H9 (cell line): ENCODE measurements around the gene HAGH. TPM values are rescaled to one million over a fixed set of nuclear protein-coding genes. Genes with fewer than 3 reads are reported as not detected.

Experiments used
- DNase-seq: peaks from one replicate; pipeline ENCODE4 v3.0.0-alpha.2; 2017
- H2AFZ ChIP-seq: one replicate; pipeline ENCODE4 v1.6.1; 2013; ENCODE audit warnings: mild to moderate bottlenecking, low read length, control low read depth, moderate library complexity
- H2AK5ac ChIP-seq: 2 replicates; pipeline ENCODE4 v1.6.1; 2013; ENCODE audit warnings: low read length, control low read depth, mixed read lengths; ENCODE audit not compliant: insufficient read length
- H2BK120ac ChIP-seq: one replicate; pipeline ENCODE4 v1.6.1; 2013; ENCODE audit warnings: low read depth, mild to moderate bottlenecking, low read length, control low read depth, inconsistent platforms; ENCODE audit not compliant: poor library complexity, severe bottlenecking
- H2BK12ac ChIP-seq: 2 replicates; pipeline ENCODE4 v1.6.1; 2013; ENCODE audit warnings: low read length, control low read depth, mixed read lengths, low read depth; ENCODE audit not compliant: insufficient read length
- H2BK15ac ChIP-seq: 2 replicates; pipeline ENCODE4 v1.6.1; 2013; ENCODE audit warnings: low read depth, low read length, control low read depth
- H2BK20ac ChIP-seq: one replicate; pipeline ENCODE4 v1.6.1; 2013; ENCODE audit warnings: low read depth, mild to moderate bottlenecking, low read length, control low read depth, inconsistent platforms; ENCODE audit not compliant: poor library complexity, severe bottlenecking
- H2BK5ac ChIP-seq: 2 replicates; pipeline ENCODE4 v1.6.1; 2013; ENCODE audit warnings: low read length, control low read depth, mixed read lengths; ENCODE audit not compliant: insufficient read length
- H3K14ac ChIP-seq: 2 replicates; pipeline ENCODE4 v1.6.1; 2013; ENCODE audit warnings: low read length, control low read depth; ENCODE audit not compliant: insufficient read depth
- H3K18ac ChIP-seq: 2 replicates; pipeline ENCODE4 v1.6.1; 2013; ENCODE audit warnings: low read depth, mild to moderate bottlenecking, mixed read lengths, low read length, control low read depth; ENCODE audit not compliant: insufficient read length
- H3K23ac ChIP-seq: 2 replicates; pipeline ENCODE4 v1.6.1; 2013; ENCODE audit warnings: low read length, control low read depth, mixed read lengths, low read depth; ENCODE audit not compliant: insufficient read length
- H3K23me2 ChIP-seq: 2 replicates; pipeline ENCODE4 v1.6.1; 2013; ENCODE audit warnings: low read depth, mild to moderate bottlenecking, mixed read lengths, low read length, control low read depth; ENCODE audit not compliant: insufficient read length, poor library complexity, severe bottlenecking
- H3K27ac ChIP-seq: 2 replicates; pipeline ENCODE4 v1.5.1; 2013; ENCODE audit warnings: low read length, control low read depth, mixed read lengths, low read depth; ENCODE audit not compliant: insufficient read length
- H3K27me3 ChIP-seq: 2 replicates; pipeline ENCODE4 v1.6.1; 2013; ENCODE audit warnings: low read length, control low read depth, inconsistent platforms; ENCODE audit not compliant: insufficient read depth
- H3K4ac ChIP-seq: 2 replicates; pipeline ENCODE4 v1.6.1; 2013; ENCODE audit warnings: low read depth, mild to moderate bottlenecking, control low read depth, inconsistent platforms, low read length, moderate library complexity
- H3K4me1 ChIP-seq: 2 replicates; pipeline ENCODE4 v1.6.1; 2013; ENCODE audit warnings: low read length, control low read depth, inconsistent platforms; ENCODE audit not compliant: insufficient read depth
- H3K4me2 ChIP-seq: 2 replicates; pipeline ENCODE4 v1.6.1; 2013; ENCODE audit warnings: low read length, control low read depth, mixed read lengths; ENCODE audit not compliant: insufficient read length, insufficient read depth
- H3K56ac ChIP-seq: 2 replicates; pipeline ENCODE4 v1.6.1; 2013; ENCODE audit warnings: low read depth, mild to moderate bottlenecking, mixed read lengths, low read length, control low read depth; ENCODE audit not compliant: insufficient read length
- H3K79me1 ChIP-seq: 2 replicates; pipeline ENCODE4 v1.6.1; 2013; ENCODE audit warnings: low read depth, mild to moderate bottlenecking, moderate library complexity, low read length, control low read depth, inconsistent platforms; ENCODE audit not compliant: insufficient read depth, poor library complexity, severe bottlenecking
- H3K79me2 ChIP-seq: 2 replicates; pipeline ENCODE4 v1.6.1; 2013; ENCODE audit warnings: low read length, control low read depth, inconsistent platforms; ENCODE audit not compliant: insufficient read depth
- H3K9ac ChIP-seq: 2 replicates; pipeline ENCODE4 v1.6.1; 2013; ENCODE audit warnings: low read length, control low read depth, mixed read lengths; ENCODE audit not compliant: insufficient read length; ENCODE audit errors: extremely low read depth
- H3K9me3 ChIP-seq: one replicate; pipeline ENCODE4 v1.6.1; 2013; ENCODE audit warnings: low read depth, low read length, inconsistent platforms; ENCODE audit not compliant: control insufficient read depth
- H3T11ph ChIP-seq: one replicate; pipeline ENCODE4 v1.6.1; 2013; ENCODE audit warnings: mild to moderate bottlenecking, low read length, control low read depth, inconsistent platforms
- H4K20me1 ChIP-seq: one replicate; pipeline ENCODE4 v1.6.1; 2013; ENCODE audit not compliant: control insufficient read depth, insufficient read length, insufficient read depth
- H4K5ac ChIP-seq: 2 replicates; pipeline ENCODE4 v1.6.1; 2013; ENCODE audit warnings: low read depth, mild to moderate bottlenecking, mixed read lengths, low read length, control low read depth; ENCODE audit not compliant: insufficient read length
- H4K8ac ChIP-seq: replicated peaks from 2 replicates; pipeline ENCODE4 v1.6.1; 2013; ENCODE audit warnings: low read length, control low read depth, mixed read lengths, low read depth; ENCODE audit not compliant: insufficient read length
- H4K91ac ChIP-seq: 2 replicates; pipeline ENCODE4 v1.6.1; 2013; ENCODE audit warnings: low read depth, mild to moderate bottlenecking, moderate library complexity, mixed read lengths, low read length, control low read depth; ENCODE audit not compliant: insufficient read length
- H3K27ac Mint-ChIP-seq, 3 experiments: 2 replicates in 2 of 3; 3 replicates in 1 of 3; pipeline ENCODE4 v1.8.0; 2020 to 2021; ENCODE audit warnings: mixed read lengths in 3 of 3, mild to moderate bottlenecking in 1 of 3, moderate library complexity in 1 of 3
- H3K27me3 Mint-ChIP-seq: 2 replicates; pipeline ENCODE4 v1.8.0; 2021; ENCODE audit warnings: low read depth, mild to moderate bottlenecking, moderate library complexity, mixed read lengths
- H3K36me3 Mint-ChIP-seq, 3 experiments: 2 replicates in 2 of 3; 3 replicates in 1 of 3; pipeline ENCODE4 v1.8.0; 2020 to 2021; ENCODE audit warnings: low read depth in 3 of 3, mixed read lengths in 3 of 3; ENCODE audit not compliant: insufficient read depth in 1 of 3
- H3K4me1 Mint-ChIP-seq, 2 experiments: 2 replicates each; pipeline ENCODE4 v1.8.0; 2020; ENCODE audit warnings: mixed read lengths in 2 of 2
- H3K4me3 Mint-ChIP-seq, 2 experiments: 2 replicates in 1 of 2; 3 replicates in 1 of 2; pipeline ENCODE4 v1.8.0; 2020 to 2021; ENCODE audit warnings: mild to moderate bottlenecking in 2 of 2, mixed read lengths in 2 of 2, moderate library complexity in 1 of 2
- H3K9me3 Mint-ChIP-seq, 2 experiments: 2 replicates in 1 of 2; 3 replicates in 1 of 2; pipeline ENCODE4 v1.8.0; 2020; ENCODE audit warnings: mild to moderate bottlenecking in 2 of 2, mixed read lengths in 2 of 2, moderate library complexity in 1 of 2
- CTCF ChIP-seq: fragments of 200-600 bp; sonication (generic); conservative IDR thresholded peaks from 3 replicates; pipeline ENCODE4 v1.8.0; 2021; ENCODE audit warnings: antibody characterized with exemption, mild to moderate bottlenecking
- WGBS: extraction: QIAGEN DNeasy Blood & Tissue Kit; methylation state at CpG from one replicate; pipeline ENCODE4 v1.1.7; 2013; ENCODE audit warnings: missing lambda C conversion rate, low lambda C conversion rate, mixed read lengths; ENCODE audit not compliant: insufficient read length; ENCODE audit errors: extremely low coverage; 5-methylcytosine and 5-hydroxymethylcytosine counted together
- total RNA-seq: library from RNA; stranded (reverse); gene quantifications from 2 replicates; pipeline ENCODE4 v1.2.1, GENCODE V29; 2021

Gene HAGH
- total RNA-seq, 1 experiment from 2014 or later: 30.0 TPM

DNA sequence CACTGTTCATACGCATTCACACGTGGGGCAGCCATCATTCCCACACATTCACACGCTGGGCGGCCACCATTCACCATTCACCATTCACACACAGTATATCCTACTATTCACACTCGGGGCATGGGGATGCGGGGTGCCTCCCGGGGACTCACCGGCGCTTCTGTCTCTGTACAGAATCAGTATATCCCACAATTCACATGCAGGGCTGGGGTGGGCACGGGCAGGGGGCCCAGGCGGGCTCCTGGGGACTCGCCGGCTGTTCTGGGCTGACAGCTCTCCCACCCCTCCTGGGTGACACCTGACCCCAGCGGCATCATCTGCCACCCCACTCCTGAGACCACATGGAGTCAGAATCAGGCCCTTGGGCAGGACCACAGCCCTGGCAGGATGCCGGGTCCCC is 64.9 kb downstream of the HAGH start:
- no peaks in the 10 kb centered on the region for H3K79me2 ChIP-seq
- H2BK120ac ChIP-seq: no peak overlapping the region
- Mint-ChIP-seq H3K9me3 (no peaks in the 10 kb centered on the region), H3K36me3 (peaks cover 5 to 23% (median 11%) of the 10 kb centered on the region in 3 experiments; a peak in 6 of 7 replicates), H3K27ac (no peak overlapping the region; a peak in 1 of 7 replicates), H3K27me3 (no peaks in the 10 kb centered on the region), H3K4me1 (no peaks in the 10 kb centered on the region), H3K4me3 (no peak overlapping the region)
- no peak overlapping the region for H3K27ac ChIP-seq
- H2BK5ac ChIP-seq: no peak overlapping the region
- H3K4me2 ChIP-seq: no peak overlapping the region
- WGBS: no CpG with 5 or more reads among the region's 15 CpGs
- no peaks in the 10 kb centered on the region for H3K9me3 ChIP-seq
- no peak overlapping the region for H3K14ac ChIP-seq
- H2BK12ac ChIP-seq: no peak overlapping the region
- no peaks in the 10 kb centered on the region for H4K20me1 ChIP-seq
- no peak overlapping the region for H4K5ac ChIP-seq
- no peaks in the 10 kb centered on the region for H3K79me1 ChIP-seq
- no peak overlapping the region for H3K18ac ChIP-seq
- no peak overlapping the region for H4K8ac ChIP-seq
- no peak for TF ChIP-seq CTCF
- no peak overlapping the region for H2AFZ ChIP-seq
- H2AK5ac ChIP-seq: no peak overlapping the region
- H3K9ac ChIP-seq: no peak overlapping the region
- H2BK15ac ChIP-seq: no peak overlapping the region
- H3K23me2 ChIP-seq: peaks cover 3% of the 10 kb centered on the region
- H3K56ac ChIP-seq: no peak overlapping the region
- no peak overlapping the region for H3T11ph ChIP-seq
- no peaks in the 10 kb centered on the region for H3K4me1 ChIP-seq
- H2BK20ac ChIP-seq: no peak overlapping the region
- H3K27me3 ChIP-seq: no peaks in the 10 kb centered on the region
- no peak for DNase-seq
- no peak overlapping the region for H3K4ac ChIP-seq
- H4K91ac ChIP-seq: no peak overlapping the region
- no peak overlapping the region for H3K23ac ChIP-seq
